Measurements from ENCODE around the gene ZNHIT1. TPM values are rescaled to one million over a fixed set of nuclear protein-coding genes. Genes with fewer than 3 reads are reported as not detected.

Gene ZNHIT1
- total and polyA plus RNA-seq, 4 donors, result 52.7 to 149 (median 92.4) TPM

- TF ChIP-seq EGR1 (IDR thresholded peaks at IDR 0.05; ENCODE audit: low read depth in 2 of 2), result no peak
- TF ChIP-seq REST (IDR thresholded peaks at IDR 0.05), result no peak
- no peak for TF ChIP-seq RAD21 (IDR thresholded peaks at IDR 0.05)
- TF ChIP-seq CTCF (IDR thresholded peaks at IDR 0.05; ENCODE audit: low read depth, low read length, missing input control), result no peak
- TF ChIP-seq NR2F2 (IDR thresholded peaks at IDR 0.05), result no peak
- no peak for TF ChIP-seq HNF4A (conservative IDR thresholded peaks at IDR 0.05)
- 24% methylated on average over 52 of the region's 52 CpGs for WGBS
- H3K9me3 ChIP-seq (ENCODE audit: control insufficient read depth in 4 of 4, low read length in 3 of 4), result no peaks in the 10 kb centered on the region
- peak overlapping the region; percentile 29 to 73 for H3K27ac ChIP-seq (ENCODE audit: low read depth in 1 of 2, low read length in 2 of 2)
- peaks cover 14 to 33% (median 25%) of the 10 kb centered on the region in 4 donors for H3K4me1 ChIP-seq (ENCODE audit: control insufficient read depth in 4 of 4, insufficient read depth in 4 of 4, low read length in 3 of 4)
- H3K36me3 ChIP-seq (ENCODE audit: control insufficient read depth in 4 of 4, insufficient read depth in 3 of 4, low read depth in 1 of 4, low read length in 3 of 4), result peaks cover 0 to 6% (median 1%) of the 10 kb centered on the region in 4 donors
- peak; percentile 54 for DNase-seq (ENCODE audit: low spot score)
- H3K9ac ChIP-seq (ENCODE audit: low read depth in 1 of 2, low read length in 2 of 2), result no peak overlapping the region
- H3K4me3 ChIP-seq (ENCODE audit: low read depth in 1 of 3, low read length in 3 of 3), result peak overlapping the region in 1 of 3 donors; percentile 39
- H3K27me3 ChIP-seq (ENCODE audit: control insufficient read depth in 4 of 4, insufficient read depth in 4 of 4, low read length in 3 of 4), result no peaks in the 10 kb centered on the region
These were observed 14.3 kb downstream of the ZNHIT1 start for GRCh38 chr7:101232141-101232850.

- TF ChIP-seq HNF4G (IDR thresholded peaks at IDR 0.05) (no peak), FOXA1 (IDR thresholded peaks at IDR 0.05) (no peak), RXRA (IDR thresholded peaks at IDR 0.05) (no peak), RAD21 (IDR thresholded peaks at IDR 0.05) (no peak), NR2F2 (IDR thresholded peaks at IDR 0.05) (no peak), SP1 (IDR thresholded peaks at IDR 0.05) (no peak), ATF3 (IDR thresholded peaks at IDR 0.05) (no peak), JUND (IDR thresholded peaks at IDR 0.05) (no peak), TAF1 (conservative IDR thresholded peaks at IDR 0.05) (no peak), EGR1 (IDR thresholded peaks at IDR 0.05; ENCODE audit: low read depth in 2 of 2) (no peak), GABPA (IDR thresholded peaks at IDR 0.05 in 1 of 2, conservative IDR thresholded peaks at IDR 0.05 in 1 of 2) (no peak), ZBTB33 (IDR thresholded peaks at IDR 0.05) (no peak), CTCF (IDR thresholded peaks at IDR 0.05; ENCODE audit: low read depth, low read length, missing input control) (no peak), FOXA2 (IDR thresholded peaks at IDR 0.05) (no peak)
- H3K27me3 ChIP-seq (ENCODE audit: control insufficient read depth in 4 of 4, insufficient read depth in 4 of 4, low read length in 3 of 4), result no peaks in the 10 kb centered on the region
- no peak overlapping the region for H3K27ac ChIP-seq (ENCODE audit: low read depth in 1 of 2, low read length in 2 of 2)
- DNase-seq (ENCODE audit: low spot score), result peak; percentile 47
- H3K4me1 ChIP-seq (ENCODE audit: control insufficient read depth in 4 of 4, insufficient read depth in 4 of 4, low read length in 3 of 4), result peaks cover 21 to 48% (median 40%) of the 10 kb centered on the region in 4 donors
- H3K36me3 ChIP-seq (ENCODE audit: control insufficient read depth in 4 of 4, insufficient read depth in 3 of 4, low read depth in 1 of 4, low read length in 3 of 4), result no peaks in the 10 kb centered on the region
- H3K9ac ChIP-seq (ENCODE audit: low read depth in 1 of 2, low read length in 2 of 2), result no peak overlapping the region
- H3K9me3 ChIP-seq (ENCODE audit: control insufficient read depth in 4 of 4, low read length in 3 of 4), result no peaks in the 10 kb centered on the region
- WGBS, result 92% methylated on average over 21 of the region's 21 CpGs
- H3K4me3 ChIP-seq (ENCODE audit: low read depth in 1 of 3, low read length in 3 of 3), result no peak overlapping the region
These were observed 16.1 kb downstream of the ZNHIT1 start for GRCh38 chr7:101233907-101234547.

Data from liver (tissue), 9 donors.